Ishikawa (cell line): ENCODE results near the gene ACTN3.

Source experiments
- CEBPB ChIP-seq: IDR thresholded peaks from 2 replicates; pipeline ENCODE4 v1.6.1; 2012
- CREB1 ChIP-seq: IDR thresholded peaks from 2 replicates; pipeline ENCODE4 v1.6.1; 2012; ENCODE audit warnings: low read depth
- FOXM1 ChIP-seq: IDR thresholded peaks from 2 replicates; pipeline ENCODE4 v1.6.1; 2012; ENCODE audit warnings: low read depth, borderline replicate concordance
- TAF1 ChIP-seq: IDR thresholded peaks from 2 replicates; pipeline ENCODE4 v1.6.1; 2012; ENCODE audit warnings: low read depth, mild to moderate bottlenecking
- TCF12 ChIP-seq: IDR thresholded peaks from 2 replicates; pipeline ENCODE4 v1.6.1; 2012; ENCODE audit warnings: low read depth
- TEAD4 ChIP-seq: IDR thresholded peaks from 2 replicates; pipeline ENCODE4 v1.6.1; 2012
- YY1 ChIP-seq: IDR thresholded peaks from 2 replicates; pipeline ENCODE4 v1.6.1; 2012; ENCODE audit warnings: low read depth
- TF ChIP-seq, protein P1 (sequence below): IDR thresholded peaks from 2 replicates; pipeline ENCODE4 v1.6.1; 2012
- TF ChIP-seq, protein P2 (sequence below): IDR thresholded peaks from 2 replicates; pipeline ENCODE4 v1.6.1; 2012; ENCODE audit warnings: low read depth, mild to moderate bottlenecking

DNA sequence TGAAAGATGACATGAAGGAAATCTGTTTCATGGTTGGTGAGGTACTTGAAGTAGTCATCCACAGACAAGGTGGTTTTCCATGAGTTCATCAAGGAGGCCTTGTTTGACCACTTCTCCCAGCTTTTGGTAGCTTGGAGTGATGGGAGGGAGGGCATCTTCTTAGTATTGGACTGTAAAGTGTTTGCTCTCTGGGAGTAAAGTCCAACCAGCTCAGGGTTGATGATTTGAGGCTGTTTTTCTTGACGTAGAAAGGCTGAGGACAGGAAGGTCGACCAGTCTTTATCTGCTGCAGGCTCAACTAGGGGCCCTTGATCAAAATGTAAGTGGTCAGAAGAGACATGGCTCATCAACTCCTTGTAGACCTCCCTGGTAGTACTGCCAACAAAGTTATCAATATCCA, 44.5 kb downstream of the ACTN3 start:
- no peak for TF ChIP-seq TEAD4
- TF ChIP-seq, protein P1, sequence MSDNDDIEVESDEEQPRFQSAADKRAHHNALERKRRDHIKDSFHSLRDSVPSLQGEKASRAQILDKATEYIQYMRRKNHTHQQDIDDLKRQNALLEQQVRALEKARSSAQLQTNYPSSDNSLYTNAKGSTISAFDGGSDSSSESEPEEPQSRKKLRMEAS = no peak
- TF ChIP-seq TAF1 = no peak
- TF ChIP-seq, protein P2, sequence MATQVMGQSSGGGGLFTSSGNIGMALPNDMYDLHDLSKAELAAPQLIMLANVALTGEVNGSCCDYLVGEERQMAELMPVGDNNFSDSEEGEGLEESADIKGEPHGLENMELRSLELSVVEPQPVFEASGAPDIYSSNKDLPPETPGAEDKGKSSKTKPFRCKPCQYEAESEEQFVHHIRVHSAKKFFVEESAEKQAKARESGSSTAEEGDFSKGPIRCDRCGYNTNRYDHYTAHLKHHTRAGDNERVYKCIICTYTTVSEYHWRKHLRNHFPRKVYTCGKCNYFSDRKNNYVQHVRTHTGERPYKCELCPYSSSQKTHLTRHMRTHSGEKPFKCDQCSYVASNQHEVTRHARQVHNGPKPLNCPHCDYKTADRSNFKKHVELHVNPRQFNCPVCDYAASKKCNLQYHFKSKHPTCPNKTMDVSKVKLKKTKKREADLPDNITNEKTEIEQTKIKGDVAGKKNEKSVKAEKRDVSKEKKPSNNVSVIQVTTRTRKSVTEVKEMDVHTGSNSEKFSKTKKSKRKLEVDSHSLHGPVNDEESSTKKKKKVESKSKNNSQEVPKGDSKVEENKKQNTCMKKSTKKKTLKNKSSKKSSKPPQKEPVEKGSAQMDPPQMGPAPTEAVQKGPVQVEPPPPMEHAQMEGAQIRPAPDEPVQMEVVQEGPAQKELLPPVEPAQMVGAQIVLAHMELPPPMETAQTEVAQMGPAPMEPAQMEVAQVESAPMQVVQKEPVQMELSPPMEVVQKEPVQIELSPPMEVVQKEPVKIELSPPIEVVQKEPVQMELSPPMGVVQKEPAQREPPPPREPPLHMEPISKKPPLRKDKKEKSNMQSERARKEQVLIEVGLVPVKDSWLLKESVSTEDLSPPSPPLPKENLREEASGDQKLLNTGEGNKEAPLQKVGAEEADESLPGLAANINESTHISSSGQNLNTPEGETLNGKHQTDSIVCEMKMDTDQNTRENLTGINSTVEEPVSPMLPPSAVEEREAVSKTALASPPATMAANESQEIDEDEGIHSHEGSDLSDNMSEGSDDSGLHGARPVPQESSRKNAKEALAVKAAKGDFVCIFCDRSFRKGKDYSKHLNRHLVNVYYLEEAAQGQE = no peak
- TF ChIP-seq CEBPB = no peak
- no peak for TF ChIP-seq YY1
- no peak for TF ChIP-seq FOXM1
- no peak for TF ChIP-seq CREB1
- TF ChIP-seq TCF12 = no peak
